ENCODE data around the gene C2orf69. TPM values are rescaled to one million over a fixed set of nuclear protein-coding genes. Genes with fewer than 3 reads are reported as not detected.

Gene C2orf69
- 11.3 TPM for total RNA-seq
- long read RNA-seq, transcript C2orf69-201 (2 exons, 3,728 nt): major isoform, 54 of 55 reads
- long read RNA-seq, partial matches to known transcripts: 0 of 55 reads
- long read RNA-seq, other reads (novel, unspliced or antisense): 1 of 55 reads

GRCh38 chr2:199911052-199911876 lies at the start of gene C2orf69:
Gene C2orf69 (plus strand): TSS chr2:199911293. CDS start chr2:199911439, 146 bp downstream.
- DNase-seq (peak; percentile 97), ATAC-seq (peak; percentile 99)
- Histone ChIP-seq H3K36me3 (no peaks in the 10 kb centered on the region), H3K27ac (peak within 1 kb of the TSS; percentile 95), H3K27me3 (no peaks in the 10 kb centered on the region), H3K4me1 (peaks cover 25% of the 10 kb centered on the region), H3K9me3 (no peaks in the 10 kb centered on the region), H3K4me3 (peak within 1 kb of the TSS; percentile 93)
- intact Hi-C loops (cut with DNase I): no loop called here
- no peak for TF ChIP-seq CTCF (IDR thresholded peaks at IDR 0.05)

GRCh38 chr2:199862788-199863187 lies 48.3 kb upstream of the C2orf69 start:
- H3K27ac ChIP-seq: no peak overlapping the region
- TF ChIP-seq CTCF (IDR thresholded peaks at IDR 0.05): no peak
- no peak for DNase-seq

GRCh38 chr2:199865905-199866304 lies 45.2 kb upstream of the C2orf69 start:
- no peaks in the 10 kb centered on the region for H3K36me3 ChIP-seq
- intact Hi-C loops (cut with DNase I): loop anchor here (10.0 kb wide), 1 partner anchor 161 kb away; no protein-coding TSS in a partner anchor
- DNase-seq (no peak), ATAC-seq (no peak)
- H3K27me3 ChIP-seq: peaks cover 3% of the 10 kb centered on the region
- no peaks in the 10 kb centered on the region for H3K4me1 ChIP-seq
- no peak overlapping the region for H3K4me3 ChIP-seq
- H3K9me3 ChIP-seq: no peaks in the 10 kb centered on the region
- no peak overlapping the region for H3K27ac ChIP-seq
- TF ChIP-seq CTCF (IDR thresholded peaks at IDR 0.05): no peak

More at GRCh38 chr2:199862788-199863187, 48.3 kb upstream of the C2orf69 start:
- intact Hi-C loops (cut with DNase I): loop anchor here (10.0 kb wide), 1 partner anchor 158 kb away; no protein-coding TSS in a partner anchor
- Histone ChIP-seq H3K9me3 (no peaks in the 10 kb centered on the region), H3K4me3 (no peak overlapping the region), H3K4me1 (no peaks in the 10 kb centered on the region), H3K27me3 (peaks cover 5% of the 10 kb centered on the region), H3K36me3 (no peaks in the 10 kb centered on the region)
- ATAC-seq: no peak

GRCh38 chr2:199868431-199869226 lies 42.5 kb upstream of the C2orf69 start:
- no peak for ATAC-seq
- no peak for DNase-seq
- Histone ChIP-seq H3K4me3 (no peak overlapping the region), H3K27ac (no peak overlapping the region), H3K36me3 (no peaks in the 10 kb centered on the region), H3K9me3 (no peaks in the 10 kb centered on the region), H3K4me1 (no peaks in the 10 kb centered on the region), H3K27me3 (peaks cover 3% of the 10 kb centered on the region)
- intact Hi-C loops (cut with DNase I): loop anchor here (10.0 kb wide), 1 partner anchor 164 kb away; no protein-coding TSS in a partner anchor
- TF ChIP-seq CTCF (IDR thresholded peaks at IDR 0.05): no peak

GRCh38 chr2:199869227-199869541 lies 41.9 kb upstream of the C2orf69 start:
- intact Hi-C loops (cut with DNase I): loop anchor here (10.0 kb wide), 1 partner anchor 164 kb away; no protein-coding TSS in a partner anchor
- no peak for TF ChIP-seq CTCF (IDR thresholded peaks at IDR 0.05)
- no peak for ATAC-seq

More at GRCh38 chr2:199869227-199869541, 41.9 kb upstream of the C2orf69 start:
- Histone ChIP-seq H3K4me3 (no peak overlapping the region), H3K36me3 (no peaks in the 10 kb centered on the region), H3K4me1 (no peaks in the 10 kb centered on the region), H3K9me3 (no peaks in the 10 kb centered on the region), H3K27me3 (peaks cover 3% of the 10 kb centered on the region), H3K27ac (no peak overlapping the region)
- DNase-seq: no peak

Measured in upper lobe of right lung (tissue), 1 donor.